ENCODE results near the gene LRIT3.
"Not testable (repeated sequence)": the region's sequence is repeated elsewhere in the genome, so short reads cannot be mapped to it uniquely, and the experiment has no call there.

The LRIT3 gene

DNA sequence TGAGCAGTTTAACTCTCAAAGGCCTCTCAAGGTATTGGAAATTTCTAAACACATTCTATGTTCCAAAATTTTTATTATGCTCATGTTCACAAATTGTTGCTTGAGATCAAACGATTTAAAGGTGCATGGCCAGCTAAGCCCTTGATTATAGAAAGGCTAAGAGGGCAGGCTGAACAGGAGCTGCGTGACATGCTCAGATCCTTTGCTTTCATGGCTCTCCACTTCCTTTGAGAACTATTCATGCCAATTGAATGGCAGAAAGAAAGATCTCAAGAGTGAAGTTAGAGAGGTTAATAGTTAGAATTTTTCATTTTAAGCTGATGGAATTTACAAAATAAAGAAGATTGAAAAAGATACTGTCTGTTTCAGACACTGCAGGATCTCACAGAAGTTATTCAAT is 594 bp downstream of the LRIT3 start:
- H3K4me3 ChIP-seq (ENCODE audit: low read length), result no peak overlapping the region
- TF ChIP-seq, protein P1, sequence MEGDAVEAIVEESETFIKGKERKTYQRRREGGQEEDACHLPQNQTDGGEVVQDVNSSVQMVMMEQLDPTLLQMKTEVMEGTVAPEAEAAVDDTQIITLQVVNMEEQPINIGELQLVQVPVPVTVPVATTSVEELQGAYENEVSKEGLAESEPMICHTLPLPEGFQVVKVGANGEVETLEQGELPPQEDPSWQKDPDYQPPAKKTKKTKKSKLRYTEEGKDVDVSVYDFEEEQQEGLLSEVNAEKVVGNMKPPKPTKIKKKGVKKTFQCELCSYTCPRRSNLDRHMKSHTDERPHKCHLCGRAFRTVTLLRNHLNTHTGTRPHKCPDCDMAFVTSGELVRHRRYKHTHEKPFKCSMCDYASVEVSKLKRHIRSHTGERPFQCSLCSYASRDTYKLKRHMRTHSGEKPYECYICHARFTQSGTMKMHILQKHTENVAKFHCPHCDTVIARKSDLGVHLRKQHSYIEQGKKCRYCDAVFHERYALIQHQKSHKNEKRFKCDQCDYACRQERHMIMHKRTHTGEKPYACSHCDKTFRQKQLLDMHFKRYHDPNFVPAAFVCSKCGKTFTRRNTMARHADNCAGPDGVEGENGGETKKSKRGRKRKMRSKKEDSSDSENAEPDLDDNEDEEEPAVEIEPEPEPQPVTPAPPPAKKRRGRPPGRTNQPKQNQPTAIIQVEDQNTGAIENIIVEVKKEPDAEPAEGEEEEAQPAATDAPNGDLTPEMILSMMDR (IDR thresholded peaks at IDR 0.05; ENCODE audit: insufficient read depth, low read depth, low read length, missing control alignments), result no peak
- no peak for DNase-seq (ENCODE audit: low read depth)

GRCh38 chr4:109850601-109851000 is 2.7 kb downstream of the LRIT3 start:
- TF ChIP-seq, protein P1 (IDR thresholded peaks at IDR 0.05; ENCODE audit: insufficient read depth, low read depth, low read length, missing control alignments), result no peak
- no peak for DNase-seq (ENCODE audit: low read depth)
- H3K4me3 ChIP-seq (ENCODE audit: low read length), result no peak overlapping the region

- H3K4me3 ChIP-seq (ENCODE audit: low read length), result not testable (repeated sequence)
- peak; percentile 27 for DNase-seq (ENCODE audit: low read depth)
Observed at GRCh38 chr4:109859426-109860300, 11.8 kb downstream of the LRIT3 start.

- no peak overlapping the region for H3K4me3 ChIP-seq (ENCODE audit: low read length)
- TF ChIP-seq, protein P1 (IDR thresholded peaks at IDR 0.05; ENCODE audit: insufficient read depth, low read depth, low read length, missing control alignments), result no peak
Observed at GRCh38 chr4:109861271-109861670, 13.4 kb downstream of the LRIT3 start.

GRCh38 chr4:109861916-109862511 is 14.1 kb downstream of the LRIT3 start:
- TF ChIP-seq, protein P1 (IDR thresholded peaks at IDR 0.05; ENCODE audit: insufficient read depth, low read depth, low read length, missing control alignments), result no peak
- DNase-seq (ENCODE audit: low read depth), result no peak
- no peak overlapping the region for H3K4me3 ChIP-seq (ENCODE audit: low read length)

More at GRCh38 chr4:109861271-109861670, 13.4 kb downstream of the LRIT3 start:
- no peak for DNase-seq (ENCODE audit: low read depth)

- TF ChIP-seq, protein P1 (IDR thresholded peaks at IDR 0.05; ENCODE audit: insufficient read depth, low read depth, low read length, missing control alignments), result no peak
- no peak for DNase-seq (ENCODE audit: low read depth)
- no peak overlapping the region for H3K4me3 ChIP-seq (ENCODE audit: low read length)
Observed at GRCh38 chr4:109864134-109864533, 16.2 kb downstream of the LRIT3 start.

- DNase-seq (ENCODE audit: low read depth), result no peak
- no peak overlapping the region for H3K4me3 ChIP-seq (ENCODE audit: low read length)
- TF ChIP-seq, protein P1 (IDR thresholded peaks at IDR 0.05; ENCODE audit: insufficient read depth, low read depth, low read length, missing control alignments), result no peak
Observed at GRCh38 chr4:109870061-109870460, 22.2 kb downstream of the LRIT3 start.

Measured in epithelial cell of esophagus (primary cell).